Stimulated activated CD4-positive, alpha-beta T cell treated with anti-CD3 and anti-CD28 coated beads, TNF-alpha, amount 100 ng/mL, for 4 hours (primary cell): ENCODE data around the gene ITGAD.

ENCODE experiments used
- DNase-seq, 3 experiments: peaks; one replicate each; pipeline ENCODE4 v3.0.0-alpha.2; 2020; ENCODE audit warnings: low read depth in 3 of 3

The ITGAD gene

DNA sequence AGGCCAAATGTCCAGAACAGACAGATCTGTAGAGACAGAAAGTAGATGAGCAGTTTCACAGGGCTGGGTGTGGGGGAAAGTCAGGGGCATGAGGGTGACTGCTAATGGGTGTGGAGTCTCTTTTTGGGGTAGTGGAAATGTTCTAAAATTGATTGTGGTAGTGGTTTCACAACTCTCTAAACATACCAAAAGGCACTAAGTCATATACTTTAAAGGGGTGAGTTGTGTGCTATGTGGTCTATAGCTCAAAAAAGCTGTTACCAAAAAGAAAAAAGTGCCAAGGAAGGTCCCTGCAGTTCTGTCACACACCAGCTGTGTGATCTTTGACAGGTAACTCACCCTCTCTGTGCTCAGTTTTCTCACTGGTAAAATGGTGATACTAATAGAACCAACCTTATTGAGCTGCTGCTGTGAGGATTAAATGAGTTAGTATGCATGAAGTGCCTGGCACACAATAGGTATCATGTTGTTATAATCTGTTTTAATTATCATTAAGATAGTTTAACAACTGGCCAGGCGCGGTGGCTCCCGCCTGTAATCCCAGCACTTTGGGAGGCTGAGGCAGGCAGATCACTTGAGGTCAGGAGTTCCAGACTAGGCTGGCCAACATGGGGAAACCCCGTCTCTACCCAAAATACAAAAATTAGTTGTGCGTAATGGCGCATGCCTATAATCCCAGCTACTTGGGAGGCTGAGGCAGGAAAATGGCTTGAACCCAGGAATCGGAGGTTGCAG is 27.8 kb upstream of the ITGAD start:
- no peak for DNase-seq

GRCh38 chr16:31367853-31368252 is 25.3 kb upstream of the ITGAD start:
- DNase-seq = no peak

- DNase-seq = no peak
These were observed 22.1 kb upstream of the ITGAD start for GRCh38 chr16:31371008-31371407.

GRCh38 chr16:31371619-31372484 is 21.3 kb upstream of the ITGAD start:
- DNase-seq = no peak

DNA sequence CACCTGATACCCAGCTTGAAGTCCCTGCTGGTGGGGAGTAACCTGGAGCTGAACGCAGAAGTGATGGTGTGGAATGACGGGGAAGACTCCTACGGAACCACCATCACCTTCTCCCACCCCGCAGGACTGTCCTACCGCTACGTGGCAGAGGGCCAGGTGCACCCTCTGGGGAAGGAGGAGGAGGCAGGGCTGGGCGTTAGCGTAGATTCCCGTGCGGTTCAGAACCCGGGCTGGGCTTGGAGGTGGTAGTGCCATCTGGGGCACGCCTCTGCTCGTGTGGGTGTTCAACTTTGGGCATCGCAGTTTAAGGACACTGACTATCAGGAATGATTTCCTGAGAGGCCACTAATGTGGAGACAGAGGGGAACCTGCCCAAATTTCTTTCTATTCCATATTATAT is 19.9 kb upstream of the ITGAD start:
- no peak for DNase-seq

GRCh38 chr16:31375231-31375630 is 17.9 kb upstream of the ITGAD start:
- DNase-seq = no peak

DNA sequence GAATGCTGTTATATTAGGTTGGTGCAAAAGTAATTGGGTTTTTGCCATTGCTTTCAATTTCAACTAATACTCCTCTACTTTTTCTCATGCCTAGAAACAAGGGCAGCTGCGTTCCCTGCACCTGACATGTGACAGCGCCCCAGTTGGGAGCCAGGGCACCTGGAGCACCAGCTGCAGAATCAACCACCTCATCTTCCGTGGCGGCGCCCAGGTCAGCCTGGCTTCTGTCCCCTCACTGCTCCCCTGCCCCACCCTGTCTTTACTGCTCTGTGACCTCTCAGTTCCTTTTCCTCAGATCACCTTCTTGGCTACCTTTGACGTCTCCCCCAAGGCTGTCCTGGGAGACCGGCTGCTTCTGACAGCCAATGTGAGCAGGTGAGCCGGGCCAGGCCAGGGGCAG is 16.4 kb upstream of the ITGAD start:
- no peak for DNase-seq

GRCh38 chr16:31377210-31377903 is 15.8 kb upstream of the ITGAD start:
- no peak for DNase-seq

- DNase-seq = no peak
These were observed 12.9 kb upstream of the ITGAD start for GRCh38 chr16:31380201-31380600.

DNA sequence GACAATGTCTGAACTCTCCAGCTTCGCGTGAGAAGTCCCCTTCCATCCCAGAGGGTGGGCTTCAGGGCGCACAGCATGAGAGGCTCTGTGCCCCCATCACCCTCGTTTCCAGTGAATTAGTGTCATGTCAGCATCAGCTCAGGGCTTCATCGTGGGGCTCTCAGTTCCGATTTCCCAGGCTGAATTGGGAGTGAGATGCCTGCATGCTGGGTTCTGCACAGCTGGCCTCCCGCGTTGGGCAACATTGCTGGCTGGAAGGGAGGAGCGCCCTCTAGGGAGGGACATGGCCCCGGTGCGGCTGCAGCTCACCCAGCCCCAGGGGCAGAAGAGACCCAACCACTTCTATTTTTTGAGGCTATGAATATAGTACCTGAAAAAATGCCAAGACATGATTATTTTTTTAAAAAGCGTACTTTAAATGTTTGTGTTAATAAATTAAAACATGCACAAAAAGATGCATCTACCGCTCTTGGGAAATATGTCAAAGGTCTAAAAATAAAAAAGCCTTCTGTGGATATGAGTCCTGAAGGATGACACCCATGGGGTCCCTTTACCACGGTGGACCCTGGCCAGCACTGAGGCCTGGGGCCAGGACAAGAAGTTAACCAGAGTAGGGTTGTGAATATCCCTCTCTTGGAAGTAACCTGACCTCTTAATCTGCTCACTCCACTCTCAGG is 10.5 kb upstream of the ITGAD start:
- peak; percentile 21 to 40 (median 26) for DNase-seq

GRCh38 chr16:31385680-31386079 is 7.5 kb upstream of the ITGAD start:
- no peak for DNase-seq

DNA sequence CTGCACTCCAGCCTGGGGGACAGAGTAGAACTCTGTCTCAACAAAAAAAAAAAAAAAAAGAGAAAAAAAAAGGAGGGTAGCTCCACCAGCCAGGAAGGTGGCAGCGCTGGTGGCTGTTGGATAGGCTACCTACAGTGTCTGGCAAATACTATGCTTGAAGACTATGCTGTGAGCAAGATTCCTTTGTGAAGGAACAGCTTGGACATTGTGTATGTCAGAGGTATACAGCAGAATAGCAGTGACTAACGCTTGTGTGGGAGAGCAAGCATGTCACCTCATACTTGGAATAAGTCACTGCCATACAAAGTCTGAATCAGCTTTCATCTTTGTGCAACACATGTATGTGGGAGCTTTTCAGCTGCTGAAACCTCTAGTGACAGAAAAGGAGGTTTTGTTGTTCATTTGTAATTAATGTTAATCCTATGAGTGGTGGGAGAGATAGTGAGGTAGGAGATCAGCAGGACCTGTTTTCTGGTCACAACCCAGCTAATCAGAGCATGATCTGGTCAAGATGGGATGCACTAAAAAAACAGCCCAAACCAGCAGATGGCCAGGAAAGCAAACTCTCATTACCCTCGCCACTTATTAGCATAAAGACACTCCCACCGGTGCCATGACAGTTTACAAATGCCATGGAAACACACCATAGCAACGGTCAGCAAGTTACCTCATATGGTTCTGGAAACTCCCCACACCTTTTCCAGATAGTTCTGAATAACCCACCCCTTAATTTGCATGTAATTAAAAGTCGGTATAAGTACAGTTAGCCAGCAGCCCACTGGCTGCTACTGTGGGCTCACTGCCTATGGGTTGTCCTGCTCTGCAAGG is 6.8 kb upstream of the ITGAD start:
- no peak for DNase-seq

DNA sequence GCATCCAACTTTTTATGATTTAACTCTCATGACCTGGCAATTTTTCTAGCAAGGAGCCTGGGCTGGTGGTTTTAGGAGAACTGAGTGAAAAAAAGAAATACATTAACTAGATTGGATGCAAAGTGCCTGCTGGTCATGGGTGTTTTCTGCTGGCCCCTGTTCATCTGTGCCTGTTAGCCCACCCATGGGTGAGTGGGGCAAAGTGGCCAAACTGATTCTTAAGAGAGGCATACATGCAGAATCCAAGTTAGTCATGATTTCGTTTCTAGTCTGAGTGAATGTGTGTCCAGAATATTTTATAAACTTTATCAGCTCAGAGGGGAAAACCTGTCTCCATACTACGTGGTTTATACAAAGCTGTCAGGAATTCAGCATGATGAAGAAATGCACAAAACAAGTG is 4.6 kb upstream of the ITGAD start:
- no peak for DNase-seq

GRCh38 chr16:31390504-31391041 is 2.6 kb upstream of the ITGAD start:
- no peak for DNase-seq

DNA sequence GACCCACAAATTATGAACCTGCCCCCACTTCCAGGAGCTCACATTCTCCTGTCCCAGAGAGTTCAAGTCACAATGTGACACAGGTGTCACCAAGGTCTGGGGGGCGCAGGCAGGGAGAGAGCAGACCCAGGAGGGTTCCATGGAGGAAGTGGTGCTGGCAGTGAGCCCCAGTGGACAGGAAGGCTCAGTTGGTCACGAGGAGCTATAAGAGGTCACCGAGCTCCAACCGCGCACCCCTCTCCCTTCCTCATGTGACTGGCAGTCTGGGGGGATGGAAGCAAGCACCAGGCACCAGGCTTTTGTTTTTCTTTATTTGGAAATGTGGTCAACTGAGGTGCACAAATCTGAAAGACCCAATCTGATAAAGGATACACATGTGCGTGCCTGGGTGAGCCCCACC is 2.5 kb downstream of the ITGAD start:
- no peak for DNase-seq

DNA sequence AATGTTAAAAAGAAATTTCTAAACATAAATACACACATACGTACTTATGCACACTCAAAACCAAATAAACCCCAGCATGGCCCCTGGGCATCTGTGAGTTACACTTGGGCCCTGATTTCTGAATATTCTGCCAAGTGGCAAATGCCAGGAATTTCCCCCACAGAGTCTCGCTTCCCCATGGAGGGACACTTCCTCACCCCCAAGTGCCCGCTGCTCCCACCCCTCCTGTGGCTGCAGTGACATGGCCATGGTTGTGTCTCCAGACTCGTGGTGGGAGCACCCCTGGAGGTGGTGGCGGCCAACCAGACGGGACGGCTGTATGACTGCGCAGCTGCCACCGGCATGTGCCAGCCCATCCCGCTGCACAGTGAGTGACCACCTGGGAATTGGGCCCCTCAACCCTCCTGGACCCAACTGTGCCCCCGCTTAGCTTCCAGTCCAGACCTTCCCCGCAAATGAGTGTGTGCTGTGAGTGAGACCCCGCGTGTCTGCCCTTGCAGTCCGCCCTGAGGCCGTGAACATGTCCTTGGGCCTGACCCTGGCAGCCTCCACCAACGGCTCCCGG is 4.0 kb downstream of the ITGAD start:
- DNase-seq = no peak

DNA sequence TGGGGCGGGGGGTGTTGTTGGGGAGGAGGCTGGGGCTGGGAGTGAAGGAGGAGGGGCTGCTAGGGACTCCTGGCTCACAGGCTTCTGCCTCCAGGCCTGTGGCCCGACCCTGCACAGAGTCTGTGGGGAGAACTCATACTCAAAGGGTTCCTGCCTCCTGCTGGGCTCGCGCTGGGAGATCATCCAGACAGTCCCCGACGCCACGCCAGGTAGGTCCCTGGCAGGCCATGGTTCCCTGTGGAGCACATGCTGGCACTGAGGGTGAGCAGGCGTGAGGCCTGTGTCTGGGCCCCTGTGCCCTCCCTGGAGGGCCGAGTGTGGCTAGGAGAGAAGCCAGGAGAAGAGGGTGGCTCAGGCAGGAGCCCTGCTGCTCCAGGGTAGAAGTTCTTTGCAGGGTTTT is 4.6 kb downstream of the ITGAD start:
- no peak for DNase-seq

- DNase-seq = no peak
These were observed 7.1 kb downstream of the ITGAD start for GRCh38 chr16:31400191-31400590.

- DNase-seq = no peak
These were observed 8.3 kb downstream of the ITGAD start for GRCh38 chr16:31401436-31401835.

DNA sequence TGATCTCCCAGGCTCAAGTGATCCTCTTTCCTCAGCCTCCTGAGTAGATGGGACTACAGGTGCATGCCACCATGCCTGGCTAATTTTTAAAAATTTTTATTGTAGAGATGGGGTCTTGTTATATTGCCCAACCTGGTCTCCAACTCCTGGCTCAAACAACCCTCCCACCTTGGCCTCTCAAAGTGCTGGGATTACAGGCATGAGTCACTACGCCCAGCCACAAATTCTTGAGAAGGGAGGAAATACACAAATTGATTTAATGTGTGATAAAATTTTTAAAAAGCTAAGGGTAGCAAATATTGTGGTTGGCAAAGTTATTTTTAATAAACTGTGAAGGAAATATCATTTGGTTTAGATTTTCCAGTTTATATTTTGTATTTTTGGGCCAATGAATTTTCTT is 9.6 kb downstream of the ITGAD start:
- DNase-seq = no peak
